GM21737 (cell line): Measurements from ENCODE around the gene ANKRD6.

Experiments
- ATAC-seq: cut with Tn5 transposase; IDR thresholded peaks from one replicate; pipeline ENCODE4 v1.9.1; 2021; ENCODE audit warnings: mild to moderate bottlenecking, moderate library complexity; ENCODE audit not compliant: unreplicated experiment

Gene ANKRD6

DNA sequence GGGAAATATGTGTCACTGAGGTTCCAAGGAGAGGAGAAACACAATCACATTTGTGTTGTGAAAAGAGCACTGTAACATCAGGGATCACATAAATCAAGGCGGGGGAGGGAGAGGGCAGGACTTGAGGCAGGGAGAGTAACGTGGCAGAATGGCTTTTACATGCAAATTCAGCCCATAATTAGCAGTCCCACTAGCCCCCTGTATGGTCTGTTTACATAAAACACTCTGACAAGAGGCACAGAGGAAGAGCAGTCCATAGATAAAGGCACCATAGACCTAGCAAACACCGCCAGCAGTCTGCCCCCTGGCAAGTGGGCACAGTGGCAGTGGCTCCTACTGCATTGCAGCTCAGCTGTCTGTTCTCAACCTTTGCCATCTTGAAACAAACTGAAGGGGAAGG is 122.9 kb downstream of the ANKRD6 start:
- no peak for ATAC-seq

DNA sequence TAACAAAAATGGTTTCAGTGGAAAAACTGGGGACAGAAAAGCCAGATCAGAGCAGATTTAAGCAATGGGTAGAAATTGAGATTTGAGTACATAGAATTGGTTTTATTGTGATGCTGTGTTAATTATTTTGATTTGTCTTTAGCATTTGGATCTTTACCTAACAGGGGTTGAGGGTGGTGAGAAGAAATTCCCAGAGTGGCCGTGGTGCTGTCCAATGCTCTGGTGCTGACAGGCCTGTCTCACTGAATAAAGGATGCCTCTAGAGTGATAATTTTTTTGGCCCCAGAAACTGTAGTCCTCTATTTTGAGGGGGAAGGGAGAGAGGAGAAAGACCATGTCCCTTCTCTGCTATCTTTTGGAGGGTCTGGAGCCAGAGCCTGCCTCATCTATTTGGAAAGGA is 126.5 kb downstream of the ANKRD6 start:
- ATAC-seq: no peak

DNA sequence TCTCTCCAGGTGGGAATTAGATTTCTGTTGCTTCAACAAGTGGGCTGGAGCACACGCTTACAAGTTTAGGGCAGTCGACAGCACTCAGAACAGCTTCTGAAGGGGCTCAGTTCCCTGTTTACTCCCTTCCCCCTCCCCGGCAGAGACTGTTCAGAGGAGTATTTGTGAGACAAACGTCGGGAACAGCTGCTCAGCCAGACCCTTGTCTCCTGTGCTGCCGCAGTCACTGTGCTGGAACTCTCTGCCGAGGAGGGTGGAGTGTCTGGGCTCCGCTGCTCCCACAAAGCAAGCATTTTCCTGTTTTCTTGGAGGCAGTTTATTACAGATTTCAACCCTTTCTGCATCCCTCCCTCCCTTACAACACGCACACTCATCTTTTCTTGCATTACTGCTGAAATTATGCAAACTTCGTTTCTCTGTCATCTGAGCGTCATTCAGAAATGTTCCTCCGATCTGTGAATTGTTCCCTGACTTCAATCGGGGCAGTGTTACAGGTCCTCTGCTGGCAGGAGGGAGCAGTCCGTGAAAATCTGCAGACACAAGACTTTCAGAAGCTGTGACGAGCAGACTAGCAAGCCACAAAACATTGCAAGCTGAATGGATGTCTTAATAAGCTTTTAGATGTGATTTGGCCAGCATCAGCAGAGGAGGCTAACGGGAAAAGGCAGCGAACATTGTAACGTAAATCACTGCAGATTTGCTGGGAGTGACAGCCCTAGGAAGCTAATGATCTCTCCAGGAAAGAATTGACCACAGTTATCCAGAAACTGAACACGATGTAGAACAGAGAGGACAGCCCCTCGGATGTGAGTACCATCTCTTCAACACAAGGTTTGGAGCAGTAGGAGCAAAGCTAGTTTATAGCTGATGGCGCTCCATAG is 129.4 kb downstream of the ANKRD6 start:
- ATAC-seq: no peak

DNA sequence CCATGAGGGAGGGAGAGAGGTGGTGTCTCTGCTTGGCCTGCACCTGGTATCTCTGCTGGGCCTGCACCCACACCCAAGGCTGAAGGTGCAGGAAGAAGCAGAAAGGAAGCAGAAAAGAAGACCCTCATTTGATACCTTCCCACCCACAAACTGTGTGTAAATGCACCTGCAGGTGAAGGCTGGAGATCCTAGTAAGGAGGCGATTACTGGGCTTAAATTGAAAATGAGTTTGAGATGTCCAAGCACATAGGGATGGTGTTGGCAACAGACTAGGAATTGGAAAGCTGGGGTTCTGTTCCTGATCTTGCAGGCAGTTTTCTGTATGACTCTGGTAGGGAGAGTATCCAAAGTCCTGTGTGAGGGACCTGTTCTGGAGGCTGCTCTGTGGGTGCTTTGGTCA is 130.9 kb downstream of the ANKRD6 start:
- no peak for ATAC-seq

DNA sequence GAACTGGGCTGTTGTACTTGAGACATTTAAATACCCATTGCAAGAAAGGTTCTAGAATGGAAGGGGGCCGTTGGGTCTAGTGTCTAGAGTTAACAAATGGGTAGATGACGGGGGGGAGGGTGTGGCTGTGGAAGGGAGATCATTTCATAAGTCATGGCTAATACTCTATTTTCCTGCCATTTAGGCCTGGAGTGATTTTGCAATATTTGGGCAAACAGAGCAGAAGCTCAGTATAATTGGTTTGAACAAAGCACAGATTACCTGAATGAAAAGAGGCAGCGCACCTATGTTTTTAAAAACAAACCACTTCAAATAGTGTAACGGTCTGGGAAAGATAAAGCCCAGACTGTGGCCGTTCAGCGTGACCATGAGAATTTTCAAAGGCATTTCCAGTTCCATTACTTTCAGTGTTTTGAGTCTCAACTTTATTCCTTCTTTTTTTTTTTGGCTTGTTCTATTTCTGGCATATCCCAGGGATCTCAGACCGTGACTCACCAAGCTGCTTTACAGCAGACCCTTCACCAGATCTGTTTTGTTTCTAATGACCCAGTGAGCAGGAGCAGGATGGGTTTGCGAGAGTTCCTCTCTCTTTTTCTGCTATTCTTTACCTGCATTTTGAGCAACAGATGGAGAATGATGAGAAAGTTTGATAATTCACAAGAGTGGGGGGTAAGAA is 131.9 kb downstream of the ANKRD6 start:
- no peak for ATAC-seq

DNA sequence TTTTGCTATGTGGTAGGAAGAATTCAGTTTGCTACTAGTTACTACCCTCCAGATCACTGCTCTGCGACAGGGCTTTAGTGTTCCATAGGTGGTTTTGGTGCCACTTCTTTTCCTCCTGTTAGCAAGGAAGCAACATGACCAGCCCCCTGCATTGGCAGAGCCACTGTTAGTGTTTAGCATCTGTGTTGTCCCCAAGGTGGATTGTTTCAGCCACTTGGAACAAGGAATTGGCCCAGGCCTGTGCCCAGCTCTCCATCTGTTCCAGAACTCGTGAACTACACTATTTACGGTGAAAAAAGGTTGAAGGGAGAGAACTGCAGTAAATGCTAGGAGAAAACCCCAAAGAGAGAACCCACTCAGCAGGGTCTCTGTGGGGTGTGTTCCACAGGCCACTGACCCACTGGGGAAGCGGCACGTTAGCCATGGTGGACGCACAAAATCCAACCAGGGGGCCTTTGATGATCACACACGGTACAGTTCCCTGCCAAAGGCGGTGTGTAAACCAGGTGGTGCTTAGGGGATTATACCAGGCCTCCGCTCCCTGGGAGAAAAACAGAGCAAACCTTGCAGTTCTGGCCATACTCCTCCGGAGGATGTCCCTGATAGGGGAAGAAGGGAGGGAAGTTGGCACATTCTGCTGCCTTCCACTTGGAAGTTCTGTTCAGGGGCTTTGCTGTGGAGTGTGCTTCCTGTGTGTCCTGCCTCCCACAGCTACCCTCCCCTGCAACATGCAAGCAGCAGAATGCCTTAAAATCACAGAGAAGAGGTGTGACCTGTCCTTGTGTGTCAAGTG is 133.3 kb downstream of the ANKRD6 start:
- no peak for ATAC-seq

DNA sequence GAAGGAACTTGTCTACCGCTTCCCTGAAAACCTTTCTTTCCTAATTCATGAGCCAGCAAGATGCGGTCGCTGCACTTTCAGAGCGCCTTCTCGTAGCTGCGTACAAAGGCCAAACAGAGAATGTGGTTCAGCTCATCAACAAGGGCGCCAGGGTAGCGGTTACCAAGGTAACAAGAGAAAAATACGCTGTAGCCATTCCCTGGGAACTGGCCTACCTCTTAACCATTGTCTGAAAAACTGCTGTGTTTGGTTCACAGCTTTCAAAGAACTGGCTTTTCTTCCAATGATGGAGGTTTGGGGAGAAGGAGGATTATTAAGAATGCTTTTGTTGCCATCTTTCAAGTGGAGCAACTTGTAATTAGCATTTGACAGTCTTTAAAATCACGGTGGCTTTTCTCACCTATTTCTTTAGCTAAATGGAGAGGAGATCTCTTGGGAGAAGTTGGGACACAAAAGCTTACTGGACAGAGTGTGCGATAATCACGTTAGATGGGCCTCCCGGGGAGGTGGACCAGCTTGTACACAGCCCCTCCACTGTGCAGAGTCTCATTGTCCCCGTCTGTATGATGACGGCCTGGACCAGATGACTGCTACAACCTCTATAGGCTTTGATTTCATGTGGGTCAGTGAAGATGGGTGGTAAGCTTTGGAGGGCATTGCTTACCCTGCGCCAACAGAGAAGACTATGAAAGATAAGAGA is 134.1 kb downstream of the ANKRD6 start:
- ATAC-seq: no peak

DNA sequence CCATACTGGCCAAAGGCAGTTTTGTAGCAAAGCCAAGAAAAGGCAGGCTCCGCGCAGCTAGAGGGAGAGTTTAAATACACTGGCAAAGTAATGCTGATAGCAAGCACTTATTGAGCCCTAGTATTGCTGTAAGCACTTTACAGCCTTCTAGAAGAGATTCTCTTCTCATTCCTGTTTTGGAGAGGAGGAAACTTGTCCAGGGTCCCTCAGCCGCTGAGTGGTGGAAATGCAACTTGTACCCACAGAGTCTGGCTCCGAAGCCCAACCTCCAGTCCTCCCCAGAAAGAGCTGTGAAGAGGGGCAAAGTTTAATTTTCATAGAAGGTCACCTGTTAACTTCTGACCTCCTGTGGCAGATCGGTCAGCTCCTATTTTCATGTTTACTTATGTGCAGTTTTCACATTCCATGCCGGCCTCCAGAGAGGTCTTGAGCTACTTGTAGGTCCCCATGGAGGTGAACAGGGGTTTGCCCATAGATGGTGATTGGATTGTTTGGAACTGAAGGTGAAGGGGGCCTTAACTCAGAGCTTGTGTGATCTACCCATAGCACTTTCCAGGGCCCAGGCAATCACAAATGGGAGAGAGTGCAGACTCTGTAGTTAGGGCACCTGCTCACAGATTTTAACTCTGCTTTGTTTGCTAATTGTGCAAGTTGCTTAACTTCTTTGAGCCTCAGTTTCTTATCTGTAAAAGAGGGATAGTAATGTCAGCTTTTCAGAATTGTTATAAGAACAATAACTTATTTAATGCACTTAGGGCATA is 134.9 kb downstream of the ANKRD6 start:
- no peak for ATAC-seq

DNA sequence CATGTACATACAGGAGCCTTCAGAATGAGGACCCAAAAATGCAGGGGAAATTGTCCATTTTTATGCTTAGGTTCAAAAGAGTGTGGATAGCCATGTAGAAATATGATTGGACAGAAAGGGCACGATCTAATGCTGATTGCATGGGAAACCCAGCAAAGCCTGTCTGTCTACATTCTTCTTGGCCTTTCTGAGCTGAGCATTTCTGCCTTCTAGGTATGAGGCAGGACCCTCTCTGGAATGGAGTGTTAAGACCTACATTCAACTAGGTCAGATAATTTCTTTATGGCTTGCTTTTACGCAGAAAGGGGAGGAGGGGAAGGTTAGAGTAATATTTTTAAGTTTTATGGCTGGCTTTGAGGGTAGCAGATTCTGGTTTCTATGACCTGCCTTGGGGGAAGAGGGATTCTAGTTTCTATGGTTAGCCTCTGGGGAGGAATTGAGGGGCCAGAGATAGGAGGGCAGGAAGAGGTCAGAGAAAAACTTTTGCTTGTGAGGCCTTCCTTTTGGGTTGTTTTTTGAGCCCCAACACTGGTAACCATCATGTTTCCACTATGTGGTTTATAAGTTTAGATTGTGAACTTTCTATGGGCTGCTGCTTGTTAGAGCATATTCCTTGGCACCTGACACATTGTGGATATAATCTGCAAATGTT is 142.1 kb downstream of the ANKRD6 start:
- no peak for ATAC-seq

DNA sequence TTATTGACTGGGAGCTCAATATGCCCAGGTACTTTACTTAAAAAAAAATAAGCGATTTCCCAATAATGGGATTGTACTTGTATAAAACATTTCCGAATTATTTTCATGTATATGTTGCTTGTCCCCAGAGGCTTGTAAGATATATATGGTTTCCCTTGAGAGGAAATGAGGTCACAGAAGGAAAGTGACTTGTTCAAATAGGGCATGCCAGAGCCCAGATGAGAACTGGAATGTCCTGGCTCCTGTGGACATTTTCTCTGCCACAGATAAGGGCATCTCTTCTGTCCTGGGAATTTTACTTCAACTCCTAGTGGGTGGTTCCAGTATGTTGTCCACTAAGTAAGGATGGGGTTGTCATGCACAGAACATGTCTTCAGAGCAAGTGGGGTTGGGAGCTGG is 142.6 kb downstream of the ANKRD6 start:
- no peak for ATAC-seq

DNA sequence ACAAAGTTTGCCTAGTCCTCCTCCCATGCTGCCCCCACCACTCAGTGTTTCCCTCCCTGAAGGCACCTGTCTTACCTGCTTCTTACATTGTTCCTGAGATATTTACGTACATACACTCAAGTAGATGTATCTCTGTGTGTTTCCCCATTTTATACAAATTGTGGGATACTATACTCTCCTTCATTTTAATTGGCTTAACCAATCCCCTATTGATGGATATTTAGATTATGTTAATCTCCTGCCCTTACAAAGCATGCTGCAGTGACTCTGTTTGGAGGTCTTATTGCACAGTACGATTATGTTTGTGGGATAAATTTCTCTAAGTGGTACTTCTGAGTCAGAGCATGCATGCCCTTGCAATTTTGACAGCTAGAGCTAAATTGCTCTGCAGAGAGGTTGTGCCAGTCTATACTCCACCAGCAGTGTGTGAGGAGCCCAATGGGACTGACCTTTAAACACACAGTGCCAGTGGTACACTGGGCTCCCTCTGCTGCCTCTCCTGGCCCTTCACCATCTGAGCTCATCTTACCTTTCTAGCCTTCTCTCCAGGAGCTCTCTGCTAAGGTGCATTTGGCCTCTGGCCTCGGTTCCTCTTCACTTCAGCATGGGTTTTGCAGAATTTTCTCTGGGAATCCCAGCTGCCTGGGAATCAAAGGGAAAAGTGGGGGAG is 148.2 kb downstream of the ANKRD6 start:
- no peak for ATAC-seq

DNA sequence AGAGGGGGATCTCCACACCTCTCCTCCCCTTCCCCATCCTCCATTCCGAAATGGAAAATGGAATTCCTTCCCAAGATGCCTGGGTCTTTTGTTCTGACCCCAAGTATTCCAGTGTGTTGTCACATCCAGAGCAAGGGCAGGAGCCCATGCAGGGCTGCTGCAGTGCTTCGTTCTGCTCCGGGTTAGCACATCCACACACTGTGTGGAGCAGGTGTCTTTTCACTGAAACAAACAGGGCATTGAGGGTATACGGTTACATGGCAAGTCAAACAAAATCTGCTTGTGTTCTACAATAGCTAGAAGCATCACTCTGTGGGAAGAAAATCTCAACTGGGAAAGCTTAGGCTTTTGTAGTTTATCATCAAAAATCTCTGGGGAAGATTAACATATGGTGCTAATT is 148.7 kb downstream of the ANKRD6 start:
- ATAC-seq: no peak

DNA sequence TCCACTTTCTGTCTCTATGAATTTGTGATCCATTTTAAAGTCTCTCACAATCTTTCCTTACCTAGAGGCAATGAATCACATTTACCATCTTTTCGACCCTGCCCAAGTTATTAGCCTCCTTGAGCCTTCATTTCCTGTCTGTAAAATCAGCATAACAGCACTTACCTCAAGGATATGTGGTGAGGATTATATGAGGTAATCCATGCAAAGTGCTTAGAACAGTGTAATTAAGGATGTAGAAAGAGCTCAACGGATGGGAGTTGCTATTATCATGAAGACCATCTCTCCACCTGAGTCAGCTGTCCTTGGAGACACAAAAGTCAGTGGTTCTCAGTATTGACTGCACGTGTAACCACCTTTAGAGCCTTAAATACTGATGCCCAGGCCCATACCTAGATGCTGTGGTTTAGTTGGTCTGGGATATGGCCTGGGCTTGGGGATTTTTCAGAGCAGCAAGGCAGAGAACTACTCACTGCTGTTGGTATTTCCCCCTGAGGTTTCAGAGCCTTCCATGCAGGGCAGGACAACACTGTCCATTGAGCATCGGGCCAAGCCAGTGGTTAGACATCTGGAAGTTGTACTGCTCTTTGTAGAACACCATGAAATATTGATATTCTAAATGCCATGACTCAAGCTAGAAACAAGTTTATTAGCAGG is 149.8 kb downstream of the ANKRD6 start:
- ATAC-seq: no peak

DNA sequence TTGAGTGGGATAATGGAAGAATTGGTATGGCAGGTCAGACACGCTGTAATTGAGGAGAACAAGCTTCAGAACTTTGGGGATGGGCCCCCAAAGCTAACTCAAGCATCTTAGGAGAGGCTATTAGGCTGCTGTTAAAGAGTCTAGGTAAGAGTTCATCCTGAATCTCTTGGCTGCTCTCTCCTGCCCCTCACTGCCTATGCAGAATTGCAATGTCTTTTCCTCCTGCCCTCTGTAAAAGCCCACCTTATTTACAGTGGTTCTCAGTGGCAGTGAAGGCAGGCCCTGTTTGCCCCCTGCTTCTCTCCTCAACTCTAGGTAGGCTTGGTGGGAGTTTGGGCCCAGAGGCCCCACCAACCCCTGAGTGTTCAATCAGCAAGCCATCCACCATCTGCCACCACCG is 150.6 kb downstream of the ANKRD6 start:
- ATAC-seq: no peak

DNA sequence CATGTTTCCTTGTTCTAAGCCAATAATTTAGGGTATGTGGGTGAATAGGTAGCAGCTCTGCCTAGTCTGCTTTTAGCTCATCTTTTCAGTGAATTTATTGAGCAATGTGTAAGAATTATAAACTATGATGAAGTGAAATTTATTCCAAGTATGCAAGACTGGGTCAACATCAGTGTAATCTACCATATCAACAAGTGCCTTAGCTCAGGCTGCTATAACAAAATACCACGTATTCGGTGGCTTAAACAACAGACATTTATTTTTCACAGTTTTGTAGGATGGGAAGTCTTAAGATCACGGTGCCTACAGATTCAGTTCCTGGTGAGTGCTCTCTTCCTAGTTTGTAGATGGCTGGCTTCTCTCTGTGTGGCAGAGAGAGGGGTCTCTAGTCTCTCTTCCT is 151.6 kb downstream of the ANKRD6 start:
- ATAC-seq: no peak

DNA sequence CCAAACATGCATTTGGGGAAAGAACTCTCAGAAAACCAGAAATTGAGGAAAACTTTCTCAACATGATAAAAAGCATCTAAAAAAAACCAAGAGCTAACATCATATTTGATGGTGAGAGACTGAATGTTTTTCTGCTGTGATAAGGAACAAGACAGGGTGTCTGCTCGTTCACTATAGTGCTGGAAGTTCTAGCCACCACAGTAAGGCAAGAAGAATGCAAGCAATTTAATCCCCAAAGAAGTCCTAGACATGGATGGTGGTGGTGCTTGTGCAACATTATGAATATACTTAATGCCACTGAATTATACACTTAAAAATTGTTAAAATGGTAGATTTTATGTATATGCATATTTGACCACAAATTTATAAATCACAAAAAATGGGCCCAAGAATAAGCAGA is 152.2 kb downstream of the ANKRD6 start:
- no peak for ATAC-seq

DNA sequence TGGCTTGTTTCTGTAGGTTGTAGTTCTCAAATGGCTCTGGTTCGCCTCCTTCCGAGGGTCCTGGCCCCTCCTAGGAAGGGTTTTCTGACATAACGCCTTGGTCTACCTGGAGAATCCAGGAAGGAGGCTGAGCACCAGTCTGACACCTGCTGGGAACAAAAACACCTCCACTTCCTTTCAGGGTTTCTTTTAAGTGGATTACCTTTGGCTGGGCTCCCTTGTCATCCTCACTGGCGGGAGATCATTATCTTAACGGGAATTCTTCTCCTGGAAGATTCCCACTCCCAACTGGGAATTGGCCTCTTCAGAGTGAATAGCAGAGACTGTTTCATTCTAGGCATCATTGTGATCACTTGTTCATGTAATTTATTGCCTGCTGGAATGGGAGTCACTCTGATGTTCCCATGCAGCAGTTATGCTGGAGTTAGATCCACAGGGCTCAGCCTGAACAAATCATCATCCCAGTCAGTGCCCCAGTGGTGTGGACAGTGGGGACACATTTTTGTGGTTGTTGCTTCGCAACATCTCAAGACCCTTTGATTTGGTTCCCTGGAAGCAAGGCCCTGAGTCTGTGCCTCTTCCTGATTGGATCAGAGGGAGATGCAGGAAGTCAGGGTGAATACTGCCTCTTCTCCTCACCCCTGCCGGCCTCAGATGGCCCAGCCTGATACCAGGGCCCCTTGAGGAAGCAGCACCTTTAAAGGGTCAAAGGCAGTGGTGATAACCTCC is 156.5 kb downstream of the ANKRD6 start:
- no peak for ATAC-seq

DNA sequence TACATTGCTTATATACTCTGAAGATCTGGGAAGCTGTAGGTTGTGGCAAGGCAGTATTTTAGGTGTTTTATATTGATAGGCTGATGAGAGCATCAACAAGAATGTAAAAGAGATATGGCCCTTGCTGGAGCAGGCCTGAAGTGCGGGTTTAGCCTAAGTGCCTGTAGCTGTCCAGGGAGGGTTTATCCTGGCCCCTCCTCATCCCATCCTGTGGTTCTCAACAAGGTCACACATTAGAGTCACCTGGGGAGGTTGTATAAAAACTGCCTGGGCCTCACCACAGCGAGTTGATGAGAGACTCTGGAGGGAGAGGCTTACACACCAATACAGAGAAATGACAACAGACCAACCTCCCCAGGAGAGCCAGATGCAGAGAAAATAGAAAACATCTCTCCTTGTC is 157.2 kb downstream of the ANKRD6 start:
- no peak for ATAC-seq
